Stimulated activated naive CD8-positive, alpha-beta T cell treated with anti-CD3 and anti-CD28 coated beads, Interleukin-15, Interleukin-2, amounts not matched to agents 100 U/mL and 50 U/mL, for 24 hours (primary cell): ENCODE measurements around the gene FRMD1.

Source experiments
- ATAC-seq: fragments of 150-1000 bp; cut with Tn5 transposase; one replicate; pipeline ENCODE4 v1.10.0; 2021
- DNase-seq: peaks from one replicate; pipeline ENCODE4 v3.0.0; 2021

FRMD1 gene

GRCh38 chr6:168026925-168027324 lies 52.1 kb downstream of the FRMD1 start:
- ATAC-seq: no peak
- DNase-seq: no peak

DNA sequence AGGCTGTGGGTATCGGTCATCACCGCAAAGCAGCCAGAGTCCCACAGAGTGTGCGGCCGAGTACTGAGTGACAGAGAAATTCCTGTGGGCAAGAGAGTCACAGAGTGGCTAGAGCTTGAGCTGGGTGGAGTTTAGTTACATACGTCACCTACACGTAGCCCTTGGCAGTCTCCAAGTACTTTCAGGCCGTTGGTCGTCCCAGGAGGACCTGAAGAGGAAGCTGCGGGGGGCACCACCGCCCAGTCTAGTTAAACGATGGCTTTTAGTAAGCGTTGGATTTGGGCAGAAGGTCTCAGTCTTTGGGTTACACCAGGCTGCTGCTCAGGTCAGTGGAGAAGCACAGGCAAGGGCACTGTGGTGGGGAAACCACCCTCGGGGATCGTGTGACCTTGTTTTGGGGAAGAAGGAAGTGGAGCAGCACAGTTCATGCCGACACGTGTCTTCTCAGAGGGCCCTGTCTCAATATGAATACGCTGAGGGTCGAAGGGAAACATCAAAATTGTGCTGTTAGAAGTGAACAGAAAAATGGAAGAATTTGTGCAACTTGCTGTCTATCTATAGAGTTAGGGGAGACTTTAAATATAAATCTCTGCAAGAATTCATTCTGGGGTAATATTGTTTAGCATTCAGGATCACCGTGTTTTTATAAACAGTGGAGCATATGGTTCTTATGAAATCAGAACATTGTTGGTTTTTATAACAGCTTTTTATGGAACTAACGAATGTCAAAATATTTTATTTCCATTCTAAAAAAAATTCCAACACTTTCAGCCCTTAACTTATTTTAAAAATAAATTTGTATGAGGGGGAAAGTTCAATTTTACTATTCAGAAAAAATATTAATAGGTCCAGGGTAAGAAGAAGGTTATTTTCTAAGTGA lies 52.9 kb downstream of the FRMD1 start:
- ATAC-seq (no peak), DNase-seq (no peak)

- no peak for DNase-seq
- ATAC-seq: no peak
Observed at GRCh38 chr6:168024951-168025510, 54.0 kb downstream of the FRMD1 start.

- ATAC-seq: no peak
- no peak for DNase-seq
Observed at GRCh38 chr6:168022488-168023321, 56.3 kb downstream of the FRMD1 start.

GRCh38 chr6:168021581-168021980 lies 57.4 kb downstream of the FRMD1 start:
- no peak for ATAC-seq
- no peak for DNase-seq

- no peak for ATAC-seq
Observed at GRCh38 chr6:168020242-168020641, 58.8 kb downstream of the FRMD1 start.

GRCh38 chr6:168018664-168019063 lies 60.3 kb downstream of the FRMD1 start:
- no peak for DNase-seq
- no peak for ATAC-seq

More at GRCh38 chr6:168020242-168020641, 58.8 kb downstream of the FRMD1 start:
- DNase-seq: no peak

GRCh38 chr6:168017629-168018028 lies 61.4 kb downstream of the FRMD1 start:
- DNase-seq: no peak

DNA sequence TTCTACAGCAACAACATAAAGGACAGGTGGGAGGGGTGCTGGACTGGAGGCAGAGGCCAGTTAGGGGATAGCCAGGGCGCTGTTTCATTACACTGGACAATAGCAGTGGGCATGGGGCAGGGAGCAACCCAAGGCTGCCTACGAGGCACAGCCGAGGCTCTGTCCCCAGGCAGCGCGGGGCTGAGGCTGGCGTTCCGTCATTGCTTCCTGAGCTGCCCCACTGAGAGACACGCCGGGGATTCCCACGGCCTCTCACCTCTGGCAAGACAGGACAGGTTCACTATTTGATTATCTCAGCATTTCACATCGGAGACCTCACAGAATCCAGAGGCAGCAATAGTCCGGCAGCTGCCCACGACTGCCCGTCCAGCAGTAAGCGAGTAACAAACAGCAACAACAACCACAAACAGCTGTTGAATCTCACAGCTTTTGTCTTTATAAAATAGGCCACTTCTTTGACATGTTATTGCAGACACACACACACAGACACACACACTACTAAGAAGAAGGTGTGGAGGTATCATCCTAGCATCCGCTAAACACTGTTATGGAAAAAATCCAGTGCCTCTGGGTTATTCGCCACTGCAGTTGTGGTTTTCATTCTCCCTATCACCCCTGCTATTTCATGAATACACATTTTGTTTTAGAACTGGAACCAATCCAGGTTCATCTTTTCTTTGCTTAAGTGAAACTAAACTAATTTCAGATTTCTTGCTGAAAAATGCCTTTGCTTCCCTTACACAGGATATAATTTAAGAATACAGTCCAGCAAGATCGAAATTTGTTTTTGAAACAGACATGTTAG lies 62.1 kb downstream of the FRMD1 start:
- DNase-seq: no peak
- ATAC-seq: no peak

More at GRCh38 chr6:168017629-168018028, 61.4 kb downstream of the FRMD1 start:
- ATAC-seq: no peak

GRCh38 chr6:168016176-168016620 lies 62.8 kb downstream of the FRMD1 start:
- no peak for DNase-seq
- no peak for ATAC-seq

- ATAC-seq (no peak), DNase-seq (no peak)
Observed at GRCh38 chr6:168015482-168016175, 63.4 kb downstream of the FRMD1 start.

GRCh38 chr6:168015009-168015408 lies 64.0 kb downstream of the FRMD1 start:
- DNase-seq (no peak), ATAC-seq (no peak)

DNA sequence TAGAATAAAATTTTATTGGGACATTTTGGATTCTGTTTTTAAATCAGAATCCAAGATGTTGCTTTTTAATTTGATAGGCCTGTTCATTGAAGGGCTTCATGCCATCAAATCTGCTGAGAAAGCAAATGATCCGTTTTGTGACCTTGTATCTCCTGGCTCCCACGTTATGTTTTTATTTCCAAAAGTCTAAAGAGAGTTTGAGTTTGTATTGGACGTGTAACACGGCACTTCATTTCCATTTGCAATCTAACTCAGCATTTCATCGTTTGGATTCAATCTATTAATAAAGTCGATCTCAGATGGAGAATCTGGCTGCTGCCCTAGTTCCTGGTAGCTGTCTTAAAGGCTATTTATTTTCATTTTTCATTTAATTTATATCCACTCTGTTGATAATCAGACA lies 64.6 kb downstream of the FRMD1 start:
- ATAC-seq (no peak), DNase-seq (no peak)

DNA sequence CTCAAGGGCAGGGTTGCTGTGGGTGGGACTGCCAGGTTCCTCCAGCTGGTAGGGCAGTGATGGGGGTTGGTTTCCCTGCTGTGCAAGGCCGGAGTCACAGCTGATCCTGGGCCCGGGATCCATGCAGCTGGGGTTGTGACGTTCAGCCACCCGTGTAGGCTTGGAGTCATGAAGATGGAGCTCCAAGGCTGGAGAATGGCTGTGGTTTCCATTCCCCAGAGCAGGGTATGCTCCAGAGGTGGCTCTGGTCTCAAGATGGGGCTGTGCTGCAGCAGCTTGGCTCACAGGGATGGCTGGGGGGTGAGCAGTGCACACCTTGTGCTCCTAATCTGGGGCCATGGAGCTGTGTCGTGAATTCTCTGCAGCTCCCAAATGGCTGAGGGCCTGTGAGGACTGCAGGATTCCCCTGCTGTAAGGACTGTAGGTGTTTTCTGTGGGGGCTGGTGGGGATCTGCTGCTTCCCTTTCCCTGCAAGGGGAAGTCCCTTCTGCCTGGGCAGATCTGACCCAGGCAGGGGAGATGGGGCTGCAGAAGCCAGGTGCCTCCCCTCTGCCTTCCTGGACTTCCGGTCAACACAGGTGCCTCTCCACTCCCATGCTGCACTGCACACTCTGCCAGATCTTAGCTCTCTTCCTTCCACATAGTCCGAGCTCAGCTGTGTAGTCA lies 65.6 kb downstream of the FRMD1 start:
- ATAC-seq (no peak), DNase-seq (no peak)

DNA sequence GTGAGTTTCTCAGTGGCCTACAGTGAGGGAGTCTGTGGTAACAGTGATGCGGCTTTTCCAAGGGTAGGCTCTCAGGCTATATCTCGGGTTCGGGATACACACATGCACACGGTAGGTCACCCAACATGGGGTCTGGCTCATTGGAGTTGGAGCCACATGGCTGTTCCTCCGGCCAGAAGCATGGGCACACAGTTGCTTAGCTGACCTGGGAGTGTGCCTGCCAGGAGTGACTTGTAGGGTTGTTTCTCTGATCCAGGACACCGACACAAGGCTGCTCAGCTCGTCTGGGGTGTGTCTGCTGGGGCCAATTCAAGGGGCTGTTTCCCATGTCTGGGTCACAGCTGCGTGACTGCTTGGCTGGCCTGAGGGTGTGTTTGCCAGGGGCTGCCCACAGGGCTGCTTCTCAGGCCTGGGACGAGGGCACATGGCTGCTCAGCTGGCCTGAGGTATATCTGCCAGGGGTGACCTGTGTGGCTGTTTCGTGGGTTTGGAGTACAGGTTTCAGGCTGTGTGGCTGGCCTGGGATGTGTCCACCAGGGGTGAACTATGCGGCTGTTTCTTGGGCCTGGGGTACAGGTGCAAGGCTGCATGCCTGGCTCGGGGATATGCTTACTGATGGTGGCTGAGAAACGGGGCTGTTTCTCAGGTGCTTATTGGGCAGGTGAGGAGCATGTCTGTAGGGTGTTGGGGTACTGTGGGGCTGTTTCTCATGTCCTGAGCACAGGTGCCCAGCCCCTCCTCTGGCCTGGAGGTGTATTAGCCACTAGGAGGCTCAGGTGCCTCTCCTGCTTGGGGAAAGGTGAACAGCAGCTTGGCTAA lies 66.4 kb downstream of the FRMD1 start:
- DNase-seq: no peak
- no peak for ATAC-seq

DNA sequence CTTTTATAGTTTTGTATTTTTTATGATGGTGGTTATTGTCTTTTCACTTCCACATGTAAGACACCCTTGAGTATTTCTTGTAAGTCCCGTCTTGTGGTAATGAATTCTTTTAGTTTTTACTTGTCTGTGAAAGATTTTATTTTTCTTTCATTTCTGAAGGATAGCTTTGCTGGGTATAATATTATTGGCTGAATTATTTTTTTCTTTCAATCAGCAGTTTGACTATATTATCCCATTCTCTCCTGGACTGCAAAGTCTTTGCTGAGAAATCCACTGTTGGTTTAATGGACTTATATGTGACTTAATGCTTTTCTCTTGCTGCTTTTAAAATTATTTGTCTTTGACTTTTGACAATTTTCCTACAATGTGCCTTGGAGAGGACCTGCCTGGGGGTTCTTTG lies 67.7 kb downstream of the FRMD1 start:
- DNase-seq: no peak
- no peak for ATAC-seq

DNA sequence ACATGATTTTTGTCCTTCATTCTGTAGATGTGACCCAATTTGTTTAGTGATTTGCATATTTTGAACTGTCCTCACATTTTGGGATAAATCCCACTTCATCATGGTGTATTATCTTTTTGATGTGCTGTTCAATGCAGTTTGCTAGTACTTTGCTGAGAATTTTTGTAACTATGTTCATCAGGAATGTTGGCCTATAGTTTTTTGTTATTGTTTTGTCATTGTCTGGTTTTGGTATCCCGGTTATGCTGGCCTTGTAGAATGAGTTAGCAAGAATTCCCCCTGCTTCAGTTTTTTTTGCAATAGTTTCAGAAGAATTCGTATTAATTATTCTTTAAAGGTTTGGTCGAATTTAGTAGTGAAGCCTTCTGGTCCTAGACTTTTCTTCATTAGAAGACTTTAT lies 69.7 kb downstream of the FRMD1 start:
- DNase-seq (no peak), ATAC-seq (no peak)

- no peak for DNase-seq
- no peak for ATAC-seq
Observed at GRCh38 chr6:168007592-168008338, 71.2 kb downstream of the FRMD1 start.

GRCh38 chr6:168005796-168006195 lies 73.2 kb downstream of the FRMD1 start:
- no peak for ATAC-seq
- no peak for DNase-seq
